Activated CD4-positive, alpha-beta T cell treated with anti-CD3 and anti-CD28 coated beads, Interleukin-2, Interleukin-6, amounts not matched to agents 100 ng/mL and 50 ng/mL, durations not matched to agents 16 hours and 8 hours (primary cell): Measurements from ENCODE around the gene INPP5D.
"Not testable (repeated sequence)": the region's sequence is repeated elsewhere in the genome, so short reads cannot be mapped to it uniquely, and the experiment has no call there.

ENCODE experiments used
- DNase-seq: peaks from one replicate; pipeline ENCODE4 v3.0.0-alpha.2; 2020

The INPP5D gene

GRCh38 chr2:233059797-233060500 lies at the start of gene INPP5D:
INPP5D (plus strand) TSS chr2:233060342; CDS start chr2:233060479, 137 bp downstream.
- DNase-seq, result peak; percentile 89

- no peak for DNase-seq
Measured at GRCh38 chr2:233010569-233011267, 49.4 kb upstream of the INPP5D start.

GRCh38 chr2:233011268-233011650 lies 48.9 kb upstream of the INPP5D start:
- no peak for DNase-seq

GRCh38 chr2:233011702-233012131 lies 48.4 kb upstream of the INPP5D start:
- no peak for DNase-seq

DNA sequence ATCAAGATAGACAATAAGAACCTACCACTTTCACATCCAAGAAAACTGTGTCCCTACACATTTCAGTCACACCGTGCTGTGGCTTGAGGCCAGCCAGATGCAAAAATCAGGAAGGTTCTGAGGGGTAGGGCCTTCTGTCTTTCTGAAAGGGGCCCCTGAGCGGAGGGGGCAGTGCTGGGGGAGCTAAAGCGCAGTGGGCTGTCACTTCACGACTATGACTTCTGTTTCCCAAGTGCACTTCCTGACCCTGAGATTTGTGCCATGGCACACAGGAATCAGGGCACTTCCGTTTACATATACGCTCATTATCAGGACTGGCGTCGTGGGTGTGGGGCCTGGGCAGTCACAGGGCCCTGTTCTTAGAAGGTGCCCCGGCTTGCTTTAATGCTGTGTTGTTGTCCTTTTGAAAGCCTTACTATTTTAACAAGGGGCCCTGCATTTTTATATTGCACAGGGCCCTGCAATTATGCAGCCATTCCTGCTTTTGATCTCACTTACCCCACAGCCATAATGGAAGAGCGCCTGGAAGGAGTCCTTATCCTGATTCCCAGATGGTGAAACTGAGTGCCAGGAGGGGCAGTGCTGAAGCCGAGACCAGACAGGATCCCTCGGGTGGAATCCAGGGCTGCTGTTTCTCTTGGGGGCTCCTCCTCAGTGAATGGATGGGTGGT lies 47.7 kb upstream of the INPP5D start:
- DNase-seq, result no peak

GRCh38 chr2:233013027-233013461 lies 47.1 kb upstream of the INPP5D start, which contains the start of gene NGEF:
NGEF (minus strand) TSS chr2:233013256; CDS start chr2:232974890, 38,366 bp downstream.
- DNase-seq, result no peak

DNA sequence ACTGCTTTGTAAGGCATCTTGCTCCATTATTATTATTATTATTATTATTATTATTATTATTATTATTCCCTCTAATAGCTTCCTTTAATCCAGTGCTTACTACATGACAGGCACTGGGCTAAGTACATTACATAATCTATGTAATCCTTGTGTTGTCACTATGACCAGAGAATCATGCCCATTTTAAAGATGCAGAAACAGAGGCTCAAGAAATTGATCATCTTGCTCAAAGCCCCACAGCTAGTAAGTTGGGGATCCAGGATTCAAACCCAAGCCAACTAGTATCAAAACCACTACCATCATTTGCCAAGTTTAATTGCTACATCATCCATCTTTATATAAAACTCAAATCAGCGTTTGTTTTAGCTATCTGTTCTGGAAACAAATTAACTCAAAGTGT lies 46.5 kb upstream of the INPP5D start:
- no peak for DNase-seq

DNA sequence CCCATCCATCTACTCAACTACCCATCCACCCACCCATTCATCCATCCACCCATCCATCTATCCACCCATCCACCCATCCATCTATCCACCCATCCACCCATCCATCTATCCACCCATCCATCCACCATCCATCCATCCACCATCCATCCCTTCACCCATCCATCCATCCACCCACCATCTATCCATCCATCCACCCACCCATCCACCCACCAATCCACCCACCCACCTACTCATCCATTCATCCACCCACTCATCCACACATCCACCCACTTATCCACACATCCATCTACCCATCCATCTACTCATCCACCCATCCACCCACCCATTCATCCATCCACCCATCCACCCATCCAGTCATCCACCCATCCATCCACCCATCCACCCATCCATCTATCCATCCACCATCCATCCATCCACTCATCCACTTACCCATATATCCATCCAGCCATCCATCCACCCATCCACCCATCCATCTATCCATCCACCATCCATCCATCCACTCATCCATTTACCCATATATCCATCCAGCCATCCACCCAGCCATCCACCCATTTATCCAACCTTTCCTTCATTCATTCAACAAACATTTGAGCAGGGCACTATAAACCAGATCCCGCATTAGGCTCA lies 45.0 kb upstream of the INPP5D start:
- no peak for DNase-seq

GRCh38 chr2:233017947-233018346 lies 42.2 kb upstream of the INPP5D start:
- DNase-seq, result no peak

DNA sequence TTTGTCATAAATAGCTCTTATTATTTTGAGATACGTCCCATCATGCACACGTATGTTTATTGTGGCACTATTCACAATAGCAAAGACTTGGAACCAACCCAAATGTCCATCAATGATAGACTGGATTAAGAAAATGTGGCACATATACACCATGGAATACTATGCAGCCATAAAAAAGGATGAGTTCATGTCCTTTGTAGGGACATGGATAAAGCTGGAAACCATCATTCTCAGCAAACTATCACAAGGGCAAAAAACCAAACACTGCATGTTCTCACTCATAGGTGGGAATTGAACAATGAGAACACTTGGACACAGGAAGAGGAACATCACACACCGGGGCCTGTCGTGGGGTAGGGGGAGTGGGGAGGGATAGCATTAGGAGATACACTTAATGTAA lies 40.5 kb upstream of the INPP5D start:
- DNase-seq, result not testable (repeated sequence)

- no peak for DNase-seq
Measured at GRCh38 chr2:233020454-233020853, 39.7 kb upstream of the INPP5D start.

DNA sequence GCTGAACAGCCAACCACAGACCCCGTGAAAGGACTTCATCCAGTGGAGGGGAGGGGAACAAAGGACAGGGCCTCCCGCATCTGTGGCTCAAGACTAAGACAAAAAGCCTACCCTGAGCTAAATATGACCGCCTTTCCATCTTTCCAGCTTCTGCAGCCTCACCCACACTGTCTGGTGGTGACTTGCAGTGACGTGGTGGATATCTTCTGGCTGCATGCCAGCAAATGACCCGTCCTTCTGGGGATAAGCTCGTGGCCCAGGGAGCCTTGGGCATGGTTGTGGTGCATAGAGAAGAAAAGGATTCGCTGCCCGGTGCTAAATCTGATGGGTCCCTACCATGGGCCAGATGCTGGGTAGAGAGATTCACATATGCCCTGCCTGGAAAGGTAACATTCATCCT lies 38.4 kb upstream of the INPP5D start:
- DNase-seq, result no peak

DNA sequence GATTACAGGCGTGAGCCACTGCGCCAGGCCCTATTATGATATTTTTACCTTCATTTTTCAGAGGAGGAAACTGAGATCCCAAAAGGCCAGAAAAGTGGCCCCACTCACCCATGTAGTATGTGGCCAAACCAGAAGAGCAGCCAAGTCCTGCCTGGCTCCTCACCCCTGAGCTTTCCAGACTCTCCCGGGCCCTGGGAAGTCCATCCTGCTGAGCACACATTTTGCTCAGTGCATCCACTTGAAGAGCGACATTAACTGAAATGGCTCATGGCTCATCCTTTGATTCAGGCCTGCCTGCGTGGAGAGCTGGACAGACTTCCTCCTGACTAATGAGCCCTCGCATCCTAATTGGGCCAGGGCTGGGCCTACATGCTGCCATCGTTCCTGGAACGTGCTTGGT lies 37.6 kb upstream of the INPP5D start:
- no peak for DNase-seq

DNA sequence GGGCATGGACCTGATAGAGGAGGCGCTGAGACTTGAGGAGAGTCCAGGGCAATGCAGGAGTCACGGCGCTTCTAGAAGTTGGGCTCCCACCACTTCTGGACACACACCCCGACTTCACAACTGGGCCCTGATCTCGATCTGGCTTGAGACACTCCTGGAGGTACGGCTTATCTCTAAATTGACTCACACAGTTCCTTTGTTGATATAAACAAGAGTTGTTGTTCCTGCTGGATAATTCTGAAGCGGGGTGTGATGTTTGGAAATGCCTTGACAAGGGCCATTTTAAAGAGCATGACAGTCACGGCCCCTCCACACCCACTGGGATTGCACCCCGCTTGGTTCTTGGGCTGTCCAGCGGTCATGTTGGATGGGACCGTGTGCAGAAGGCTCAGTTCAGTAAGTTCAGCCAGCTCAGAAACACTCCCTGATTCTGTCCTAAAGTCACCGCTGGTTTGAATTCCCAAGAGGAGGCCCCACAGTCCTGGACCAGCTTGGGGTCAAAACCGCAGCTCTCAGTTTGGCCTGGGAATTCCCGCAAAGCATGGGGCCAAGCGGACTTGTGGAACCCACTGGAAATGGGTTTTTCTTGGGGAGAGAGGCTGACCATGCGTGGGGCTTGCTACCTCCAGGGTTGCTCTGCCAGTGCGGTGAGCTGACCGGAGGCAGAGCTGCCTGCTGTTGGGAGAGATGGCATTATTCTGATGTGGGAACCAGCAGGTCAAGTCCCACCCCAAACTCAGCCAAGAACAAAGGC lies 37.0 kb upstream of the INPP5D start:
- no peak for DNase-seq

- DNase-seq, result no peak
Measured at GRCh38 chr2:233023761-233024410, 36.3 kb upstream of the INPP5D start.

DNA sequence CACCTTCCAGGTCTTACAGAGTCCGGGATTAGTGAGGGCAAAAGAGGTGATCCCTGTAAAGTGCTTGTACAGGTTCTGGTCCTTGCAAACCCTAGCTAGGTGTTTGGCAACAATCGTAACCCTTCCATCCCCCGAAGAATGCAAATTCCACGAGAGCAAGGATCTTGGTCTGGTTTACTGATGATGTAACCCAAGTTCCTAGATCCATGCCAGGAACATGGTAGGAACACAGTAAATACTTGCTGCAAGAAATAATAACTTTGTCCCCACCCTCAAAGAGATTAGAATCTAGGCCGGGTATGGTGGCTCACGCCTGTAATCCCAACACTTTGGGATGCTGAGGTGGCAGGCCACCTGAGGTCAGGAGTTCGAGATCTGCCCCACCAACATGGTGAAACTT lies 34.4 kb upstream of the INPP5D start:
- no peak for DNase-seq

DNA sequence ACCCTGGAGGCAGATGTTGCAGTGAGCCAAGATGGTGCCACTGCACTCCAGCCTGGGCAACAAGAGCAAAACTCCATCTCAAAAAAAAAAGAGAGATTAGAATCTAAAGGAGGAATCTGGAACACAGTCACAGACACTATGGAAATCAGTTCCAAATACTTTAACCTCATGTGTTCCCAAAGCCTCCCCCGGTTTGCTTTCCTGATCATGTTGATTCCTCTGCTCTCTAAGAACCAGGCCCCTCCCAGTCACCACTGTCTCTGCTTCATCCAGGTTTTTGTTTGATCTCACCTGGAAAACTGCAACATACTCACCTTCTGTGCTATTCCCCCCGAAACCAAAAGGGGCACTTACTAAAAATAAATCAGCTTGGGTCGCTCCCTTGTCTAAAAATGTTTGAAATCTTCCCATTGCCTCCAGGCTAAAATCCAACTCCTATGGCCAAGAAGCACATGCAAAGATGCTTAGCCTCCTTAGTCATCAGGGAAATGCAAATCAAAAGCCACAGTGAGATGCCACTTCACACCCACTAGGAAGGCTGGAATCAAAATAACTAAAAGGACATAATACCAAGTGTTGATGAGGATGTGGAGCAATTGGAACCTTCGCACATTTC lies 33.8 kb upstream of the INPP5D start:
- DNase-seq, result no peak

DNA sequence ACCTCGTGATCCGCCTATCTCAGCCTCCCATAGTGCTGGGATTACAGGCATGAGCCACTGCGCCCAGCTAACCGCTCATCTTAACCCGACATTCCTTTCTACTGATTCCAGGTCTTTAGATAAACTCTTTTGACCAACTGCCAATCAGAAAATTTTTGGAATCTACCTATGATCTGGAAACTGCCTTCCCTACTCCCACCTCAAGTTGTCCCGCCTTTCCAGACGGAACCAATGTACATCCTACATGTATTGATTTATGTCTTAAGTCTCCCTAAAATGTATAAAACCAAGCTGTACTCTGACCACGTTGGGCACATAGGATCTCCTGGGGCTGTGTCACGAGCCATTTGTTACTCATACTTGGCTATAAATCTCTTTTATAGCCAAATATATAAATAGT lies 30.8 kb upstream of the INPP5D start:
- DNase-seq, result no peak

- no peak for DNase-seq
Measured at GRCh38 chr2:233031556-233032500, 28.3 kb upstream of the INPP5D start.

DNA sequence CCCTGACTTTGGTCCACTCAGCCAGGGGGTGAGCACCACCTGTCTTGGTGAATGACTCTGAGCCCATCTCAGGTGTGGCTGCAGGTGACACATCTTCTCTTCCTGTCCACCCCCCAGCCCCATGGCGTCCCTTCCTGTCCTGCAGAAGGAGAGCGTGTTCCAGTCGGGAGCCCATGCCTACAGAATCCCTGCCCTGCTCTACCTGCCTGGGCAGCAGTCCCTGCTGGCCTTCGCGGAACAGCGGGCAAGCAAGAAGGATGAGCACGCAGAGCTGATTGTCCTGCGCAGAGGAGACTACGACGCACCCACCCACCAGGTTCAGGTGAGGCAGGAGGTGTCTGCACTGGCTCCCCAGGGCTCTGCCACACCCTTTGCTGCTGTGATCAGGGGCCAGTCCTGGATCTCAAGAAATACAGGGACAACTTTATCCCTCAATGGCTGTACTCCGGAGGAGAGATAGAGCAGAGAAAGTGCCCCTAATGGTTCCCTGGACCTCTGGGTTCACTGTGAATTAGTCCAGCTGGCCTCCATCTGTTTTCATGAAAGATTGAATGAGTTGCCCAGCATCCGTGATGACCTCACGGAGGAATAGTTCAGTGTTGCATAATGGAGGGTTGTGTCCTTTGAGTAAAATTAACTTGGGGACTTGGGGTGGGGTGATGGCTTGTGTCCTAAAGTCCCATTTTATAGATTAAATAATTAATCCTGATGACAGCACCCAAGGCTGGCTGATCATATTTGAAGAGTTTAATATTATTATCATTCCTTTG lies 27.4 kb upstream of the INPP5D start, which contains the start of gene NEU2:
Gene NEU2 (plus strand): TSS at position 122 of the 770 bp plus-strand sequence. CDS start 0 bp downstream, at position 122.
- DNase-seq, result no peak
